Heart left ventricle (tissue), 16 donors: Measurements from ENCODE around the gene EYS. TPM values are rescaled to one million over a fixed set of nuclear protein-coding genes. Genes with fewer than 3 reads are reported as not detected.

Source experiments
- ATAC-seq, 4 donors: fragments of 200-7000 bp; cut with Tn5 transposase; one replicate each; pipeline ENCODE4 v1.9.1; 2020 to 2022; ENCODE audit warnings: moderate library complexity in 4 of 4, mild to moderate bottlenecking in 3 of 4, moderate number of reproducible peaks in 1 of 4
- DNase-seq, 5 donors: peaks; one replicate each; pipeline ENCODE4 v3.0.0-alpha.2; 2020
- H3K27ac ChIP-seq, 12 donors: fragments of 200-600 bp; sonication (generic) in 4 of 12; one replicate each; pipeline versions ENCODE4 v1.5.0 to v1.8.0; 2016 to 2022; ENCODE audit warnings: mild to moderate bottlenecking in 2 of 12
- H3K27me3 ChIP-seq, 9 donors: fragments of 200-600 bp; sonication (generic) in 2 of 9; one replicate each; pipeline versions ENCODE4 v1.5.1 to v1.8.0; 2016 to 2022; ENCODE audit warnings: mild to moderate bottlenecking in 3 of 9
- H3K36me3 ChIP-seq, 9 donors: fragments of 200-600 bp; sonication (generic) in 2 of 9; one replicate each; pipeline versions ENCODE4 v1.5.0 to v1.8.0; 2018 to 2022; ENCODE audit warnings: mild to moderate bottlenecking in 2 of 9
- H3K4me1 ChIP-seq, 12 donors: fragments of 200-600 bp; sonication (generic) in 4 of 12; one replicate each; pipeline versions ENCODE4 v1.5.0 to v1.8.0; 2016 to 2022; ENCODE audit warnings: mild to moderate bottlenecking in 3 of 12
- H3K4me3 ChIP-seq, 12 donors: fragments of 200-600 bp; sonication (generic) in 4 of 12; one replicate each; pipeline versions ENCODE4 v1.5.0 to v1.8.0; 2017 to 2022; ENCODE audit warnings: mild to moderate bottlenecking in 9 of 12, moderate library complexity in 4 of 12
- H3K9me3 ChIP-seq, 12 donors: fragments of 200-600 bp; sonication (generic) in 4 of 12; one replicate each; pipeline versions ENCODE4 v1.5.0 to v1.8.0; 2016 to 2022; ENCODE audit warnings: mild to moderate bottlenecking in 1 of 12
- CTCF ChIP-seq, 12 donors: fragments of 200-600 bp; sonication (generic) in 4 of 12; IDR thresholded peaks; one replicate each; pipeline versions ENCODE4 v1.5.0 to v1.8.0; 2018 to 2022; ENCODE audit warnings: antibody characterized with exemption in 12 of 12, mild to moderate bottlenecking in 5 of 12
- POLR2A ChIP-seq, 2 donors: fragments of 450-650 bp; IDR thresholded peaks; one replicate each; pipeline ENCODE4 v1.6.1; 2017; ENCODE audit warnings: antibody characterized with exemption in 2 of 2, mild to moderate bottlenecking in 2 of 2, moderate library complexity in 2 of 2
- WGBS, 4 donors: extraction: QIAGEN DNeasy Blood & Tissue Kit in 2 of 4; methylation state at CpG; one replicate each; pipeline versions ENCODE4 v1.1.5 to v1.1.7; 2013 to 2018; 5-methylcytosine and 5-hydroxymethylcytosine counted together
- intact Hi-C, 10 donors: fragments of 100-400 bp; cut with DNase I; formaldehyde crosslinking; loops; one replicate each; pipeline versions ENCODE4 v1.11.1 to v1.14.2; 2022
- polyA plus RNA-seq, 2 donors: library from polyadenylated mRNA; stranded (reverse); fragments of 200-250 nt; gene quantifications; one replicate each; pipeline ENCODE4 v1.2.3, GENCODE V29; 2013
- total RNA-seq, 9 donors: library from RNA; depleted of rRNA in 2 of 9; stranded (reverse); fragments of >200 nt in 2 of 9; fragmentation: NEBNext Ultra II Directional in 3 of 9; extraction: Animal tissue kit (Norgen Biotek cat#: 25700) in 3 of 9; gene quantifications; one replicate each; pipeline versions ENCODE4 v1.1.0 to v1.2.4, GENCODE V29; 2016 to 2023
- donor health status: ischemic (EF 13 %, LVEDD 7.1; RV severe dilation, severe dysfunction).
- donor health status: healthy with polysubstance abuse.
- donor health status: DM: no; HTN: yes; CAD: no.
- donor health status: DM: no; HTN: no; CAD: no.
- donor health status: ischemic (EF 25% LVEDD 6.9; RV normal size, moderate dysfunction).
- donor health status: ischemic (EF 25% LVEDD 5.7; RV mildly dilated, moderate dysfunction).
- donor health status: healthy.
- donor health status: DM: yes; HTN: yes; CAD: no.
- donor health status: ischemic (EF 35%, LVEDD 5.7; RV mildly dilated, moderate dysfunction).
- donor health status: nonischemic (EF 11% LVEDD 7.7; RV severe dilation, severe dysfunction).
- donor health status: DM: yes; HTN: yes; CAD: no.
- donor health status: PGD.
- donor health status: ischemic (EF 29% LVEDD 5.4; RV normal size, mild dysfunction).
- donor health status: nonischemic (EF 23%, LVEDD 6.1; RV moderate dilation, normal function).

The EYS gene
- total and polyA plus RNA-seq, 11 donors = 0.07 to 0.27 (median 0.08) TPM; not detected in 8

GRCh38 chr6:64083261-64083660 is 1623.8 kb downstream of the EYS start:
- H3K9me3 ChIP-seq = peaks cover 0 to 3% (median 0%) of the 10 kb centered on the region in 12 donors
- no peaks in the 10 kb centered on the region for H3K36me3 ChIP-seq
- no peaks in the 10 kb centered on the region for H3K4me1 ChIP-seq
- no peak for TF ChIP-seq POLR2A (IDR thresholded peaks at IDR 0.05)
- no peak for TF ChIP-seq CTCF (IDR thresholded peaks at IDR 0.05)
- ATAC-seq (no peak), DNase-seq (no peak)
- H3K27ac ChIP-seq = no peak overlapping the region
- no peak overlapping the region for H3K4me3 ChIP-seq
- 85 to 95% (median 88%) methylated on average over 2 of the region's 2 CpGs for WGBS, 4 donors
- intact Hi-C loops = no loop called here
- no peaks in the 10 kb centered on the region for H3K27me3 ChIP-seq

GRCh38 chr6:64081453-64081852 is 1625.6 kb downstream of the EYS start:
- TF ChIP-seq POLR2A (IDR thresholded peaks at IDR 0.05) (no peak), CTCF (IDR thresholded peaks at IDR 0.05) (no peak)
- Histone ChIP-seq H3K4me1 (no peaks in the 10 kb centered on the region), H3K27ac (no peak overlapping the region), H3K27me3 (no peaks in the 10 kb centered on the region), H3K4me3 (no peak overlapping the region), H3K9me3 (peaks cover 0 to 3% (median 0%) of the 10 kb centered on the region in 12 donors), H3K36me3 (no peaks in the 10 kb centered on the region)
- ATAC-seq (no peak), DNase-seq (no peak)
- 43 to 72% (median 63%) methylated on average over 2 of the region's 2 CpGs for WGBS, 4 donors
- intact Hi-C loops = no loop called here

- WGBS, 4 donors = 61 to 80% (median 70%) methylated on average over 1 of the region's 1 CpG
- no peak overlapping the region for H3K27ac ChIP-seq
- TF ChIP-seq POLR2A (IDR thresholded peaks at IDR 0.05) (no peak), CTCF (IDR thresholded peaks at IDR 0.05) (no peak)
- H3K9me3 ChIP-seq = peaks cover 0 to 3% (median 0%) of the 10 kb centered on the region in 12 donors
- no peak for ATAC-seq
- no peaks in the 10 kb centered on the region for H3K27me3 ChIP-seq
- no peak overlapping the region for H3K4me3 ChIP-seq
- intact Hi-C loops = loop anchor here in 1 of 10 donors (5.0 kb wide), 1 partner anchor 38 kb away; no protein-coding TSS in a partner anchor
- H3K36me3 ChIP-seq = no peaks in the 10 kb centered on the region
- H3K4me1 ChIP-seq = no peaks in the 10 kb centered on the region
- no peak for DNase-seq
Observed at GRCh38 chr6:64074981-64075380, 1632.0 kb downstream of the EYS start.

- WGBS, 4 donors = 83 to 87% (median 86%) methylated on average over 1 of the region's 1 CpG
- no peaks in the 10 kb centered on the region for H3K27me3 ChIP-seq
- no peak overlapping the region for H3K27ac ChIP-seq
- no peak for DNase-seq
- peaks cover 0 to 6% (median 0%) of the 10 kb centered on the region in 12 donors for H3K9me3 ChIP-seq
- H3K4me3 ChIP-seq = no peak overlapping the region
- H3K4me1 ChIP-seq = no peaks in the 10 kb centered on the region
- no peak for ATAC-seq
- no peaks in the 10 kb centered on the region for H3K36me3 ChIP-seq
- TF ChIP-seq POLR2A (IDR thresholded peaks at IDR 0.05) (no peak), CTCF (IDR thresholded peaks at IDR 0.05) (no peak)
- intact Hi-C loops = loop anchor here in 1 of 10 donors (5.0 kb wide), 1 partner anchor 35 kb away; no protein-coding TSS in a partner anchor
Observed at GRCh38 chr6:64072686-64073085, 1634.3 kb downstream of the EYS start.
